ENCODE data around the gene CHORDC1. TPM values are rescaled to one million over a fixed set of nuclear protein-coding genes. Genes with fewer than 3 reads are reported as not detected.

Gene CHORDC1
- total RNA-seq, 2 donors from 2014 or later: 26.9 to 42.9 TPM

GRCh38 chr11:90228056-90228455 lies 5.2 kb upstream of the CHORDC1 start:
- Histone ChIP-seq H3K4me1 (no peaks in the 10 kb centered on the region), H3K27me3 (no peaks in the 10 kb centered on the region), H3K9me3 (no peaks in the 10 kb centered on the region), H3K36me3 (no peaks in the 10 kb centered on the region), H3K27ac (no peak overlapping the region), H3K4me3 (no peak overlapping the region), H3K9ac (ENCODE audit: low read depth in 2 of 2, low read length in 2 of 2) (no peak overlapping the region)
- no peak for DNase-seq
- TF ChIP-seq CTCF (IDR thresholded peaks at IDR 0.05): no peak
- intact Hi-C loops (cut with DNase I): no loop called here

- H3K4me3 ChIP-seq: peak overlapping the region; percentile 85
- no peak for TF ChIP-seq CTCF (IDR thresholded peaks at IDR 0.05)
- DNase-seq: no peak
- H3K36me3 ChIP-seq: no peaks in the 10 kb centered on the region
- intact Hi-C loops (cut with DNase I): no loop called here
- H3K9me3 ChIP-seq: no peaks in the 10 kb centered on the region
- no peaks in the 10 kb centered on the region for H3K27me3 ChIP-seq
- H3K27ac ChIP-seq: peak overlapping the region; percentile 86
- H3K4me1 ChIP-seq: peaks cover 8% of the 10 kb centered on the region
- peak overlapping the region; percentile 61 to 64 for H3K9ac ChIP-seq (ENCODE audit: low read depth in 2 of 2, low read length in 2 of 2)
These were observed 368 bp upstream of the CHORDC1 start for GRCh38 chr11:90223248-90223585.

GRCh38 chr11:90221803-90222458 lies 918 bp downstream of the CHORDC1 start:
- TF ChIP-seq CTCF (IDR thresholded peaks at IDR 0.05): no peak
- peaks cover 8% of the 10 kb centered on the region for H3K4me1 ChIP-seq
- intact Hi-C loops (cut with DNase I): no loop called here

GRCh38 chr11:90220391-90220790 lies 2.5 kb downstream of the CHORDC1 start:
- TF ChIP-seq CTCF (IDR thresholded peaks at IDR 0.05): no peak
- Histone ChIP-seq H3K9ac (ENCODE audit: low read depth in 2 of 2, low read length in 2 of 2) (no peak overlapping the region), H3K9me3 (no peaks in the 10 kb centered on the region), H3K27me3 (no peaks in the 10 kb centered on the region), H3K4me1 (peaks cover 8% of the 10 kb centered on the region), H3K27ac (no peak overlapping the region), H3K4me3 (no peak overlapping the region), H3K36me3 (no peaks in the 10 kb centered on the region)
- intact Hi-C loops (cut with DNase I): no loop called here
- no peak for DNase-seq

More at GRCh38 chr11:90221803-90222458, 918 bp downstream of the CHORDC1 start:
- H3K27ac ChIP-seq: peak overlapping the region; percentile 86
- no peaks in the 10 kb centered on the region for H3K27me3 ChIP-seq
- no peak for DNase-seq
- H3K9me3 ChIP-seq: no peaks in the 10 kb centered on the region
- peak overlapping the region; percentile 64 to 78 for H3K9ac ChIP-seq (ENCODE audit: low read depth in 2 of 2, low read length in 2 of 2)
- peak overlapping the region; percentile 85 for H3K4me3 ChIP-seq
- no peaks in the 10 kb centered on the region for H3K36me3 ChIP-seq

- intact Hi-C loops (cut with DNase I): no loop called here
- no peak for DNase-seq
- TF ChIP-seq CTCF (IDR thresholded peaks at IDR 0.05): no peak
- Histone ChIP-seq H3K27ac (no peak overlapping the region), H3K4me3 (no peak overlapping the region), H3K9ac (ENCODE audit: low read depth in 2 of 2, low read length in 2 of 2) (no peak overlapping the region), H3K4me1 (peaks cover 8% of the 10 kb centered on the region), H3K36me3 (no peaks in the 10 kb centered on the region), H3K27me3 (no peaks in the 10 kb centered on the region), H3K9me3 (no peaks in the 10 kb centered on the region)
These were observed 3.4 kb downstream of the CHORDC1 start for GRCh38 chr11:90219438-90219837.
